GM21619 (cell line): ENCODE results near the gene ENTR1.

Experiments used
- ATAC-seq: cut with Tn5 transposase; IDR thresholded peaks from one replicate; pipeline ENCODE4 v1.9.1; 2021; ENCODE audit not compliant: unreplicated experiment

ENTR1 gene

GRCh38 chr9:136379003-136379287 lies 31.5 kb downstream of the ENTR1 start:
- ATAC-seq = no peak

GRCh38 chr9:136378170-136379002 lies 32.0 kb downstream of the ENTR1 start:
- no peak for ATAC-seq

- ATAC-seq = no peak
Measured at GRCh38 chr9:136377341-136378169, 32.9 kb downstream of the ENTR1 start.

- no peak for ATAC-seq
Measured at GRCh38 chr9:136376457-136376856, 34.0 kb downstream of the ENTR1 start.

GRCh38 chr9:136375096-136375495 lies 35.3 kb downstream of the ENTR1 start:
- no peak for ATAC-seq

- ATAC-seq = no peak
Measured at GRCh38 chr9:136374183-136374575, 36.2 kb downstream of the ENTR1 start.

- ATAC-seq = no peak
Measured at GRCh38 chr9:136373300-136374182, 36.9 kb downstream of the ENTR1 start, which contains the start of gene CARD9. CARD9 (minus strand) TSS chr9:136373669; CDS start chr9:136372078, 1,591 bp downstream.

GRCh38 chr9:136372561-136373299 lies 37.7 kb downstream of the ENTR1 start:
- ATAC-seq = no peak

GRCh38 chr9:136372006-136372405 lies 38.4 kb downstream of the ENTR1 start:
- ATAC-seq = no peak

- no peak for ATAC-seq
Measured at GRCh38 chr9:136371533-136371880, 38.9 kb downstream of the ENTR1 start.

- ATAC-seq = no peak
Measured at GRCh38 chr9:136370687-136371532, 39.5 kb downstream of the ENTR1 start.

- no peak for ATAC-seq
Measured at GRCh38 chr9:136370037-136370436, 40.4 kb downstream of the ENTR1 start.

- ATAC-seq = no peak
Measured at GRCh38 chr9:136368190-136368589, 42.2 kb downstream of the ENTR1 start.

GRCh38 chr9:136367296-136368145 lies 42.9 kb downstream of the ENTR1 start:
- ATAC-seq = no peak

- ATAC-seq = no peak
Measured at GRCh38 chr9:136366826-136367225, 43.6 kb downstream of the ENTR1 start.

GRCh38 chr9:136365775-136366222 lies 44.6 kb downstream of the ENTR1 start:
- no peak for ATAC-seq

GRCh38 chr9:136364942-136365774 lies 45.3 kb downstream of the ENTR1 start:
- ATAC-seq = no peak
